Measurements from ENCODE around the gene WDFY4. TPM values are rescaled to one million over a fixed set of nuclear protein-coding genes. Genes with fewer than 3 reads are reported as not detected.

Gene WDFY4
- total and polyA plus RNA-seq, 2 donors, result 13.0 to 25.1 TPM

- Histone ChIP-seq H3K36me3 (ENCODE audit: control insufficient read depth in 2 of 2, insufficient read depth in 2 of 2, low read length in 1 of 2) (no peaks in the 10 kb centered on the region), H3K4me3 (ENCODE audit: low read length in 2 of 2) (no peak overlapping the region), H3K27me3 (ENCODE audit: control insufficient read depth in 2 of 2, insufficient read depth in 1 of 2, low read length in 1 of 2) (no peaks in the 10 kb centered on the region), H3K9me3 (ENCODE audit: control insufficient read depth in 2 of 2, insufficient read depth in 1 of 2, low read length in 1 of 2) (peaks cover 0 to 4% of the 10 kb centered on the region in 2 donors), H3K4me1 (ENCODE audit: control insufficient read depth in 2 of 2, insufficient read depth in 2 of 2, low read length in 2 of 2) (peaks cover 27 to 59% of the 10 kb centered on the region in 2 donors), H3K27ac (ENCODE audit: low read depth in 1 of 2, low read length in 1 of 2) (peak overlapping the region; percentile 62 to 82)
- WGBS, result 2% methylated on average over 7 of the region's 7 CpGs
- peak in 3 of 9 donors; percentile 41 to 80 (median 64) for DNase-seq (ENCODE audit: low read depth in 6 of 9, low spot score in 9 of 9)
Observed at GRCh38 chr10:48804740-48805182, 120.1 kb downstream of the WDFY4 start.

GRCh38 chr10:48805411-48805810 lies 120.7 kb downstream of the WDFY4 start:
- H3K9me3 ChIP-seq (ENCODE audit: control insufficient read depth in 2 of 2, insufficient read depth in 1 of 2, low read length in 1 of 2), result no peaks in the 10 kb centered on the region
- H3K27ac ChIP-seq (ENCODE audit: low read depth in 1 of 2, low read length in 1 of 2), result peak overlapping the region; percentile 10 to 82
- no peaks in the 10 kb centered on the region for H3K27me3 ChIP-seq (ENCODE audit: control insufficient read depth in 2 of 2, insufficient read depth in 1 of 2, low read length in 1 of 2)
- H3K36me3 ChIP-seq (ENCODE audit: control insufficient read depth in 2 of 2, insufficient read depth in 2 of 2, low read length in 1 of 2), result no peaks in the 10 kb centered on the region
- DNase-seq (ENCODE audit: low read depth in 6 of 9, low spot score in 9 of 9), result no peak
- no peak overlapping the region for H3K4me3 ChIP-seq (ENCODE audit: low read length in 2 of 2)
- 95% methylated on average over 1 of the region's 1 CpG for WGBS
- H3K4me1 ChIP-seq (ENCODE audit: control insufficient read depth in 2 of 2, insufficient read depth in 2 of 2, low read length in 2 of 2), result peaks cover 27 to 55% of the 10 kb centered on the region in 2 donors

DNA sequence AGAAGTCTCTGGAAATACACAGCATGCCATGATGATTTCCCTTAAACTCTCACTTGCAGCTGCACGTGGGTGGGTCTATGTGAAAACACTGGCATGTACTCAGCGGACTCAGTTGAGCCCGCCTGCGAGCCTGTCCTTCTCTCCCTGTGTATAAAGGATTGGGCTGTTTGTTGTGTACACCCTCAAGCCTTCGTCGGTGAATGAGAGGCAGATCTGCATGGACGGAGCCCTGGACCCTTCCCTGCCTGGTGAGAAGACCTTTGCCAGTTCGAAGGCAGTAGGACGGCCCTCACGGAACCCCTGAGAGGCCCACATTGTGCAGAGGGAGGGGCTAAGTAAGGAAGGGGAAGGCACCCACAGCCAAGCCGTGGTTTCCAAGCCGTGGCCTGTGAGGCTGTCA lies 121.2 kb downstream of the WDFY4 start:
- WGBS, result 62% methylated on average over 12 of the region's 12 CpGs
- DNase-seq (ENCODE audit: low read depth in 6 of 9, low spot score in 9 of 9), result peak in 2 of 9 donors; percentile 37 to 70
- no peaks in the 10 kb centered on the region for H3K9me3 ChIP-seq (ENCODE audit: control insufficient read depth in 2 of 2, insufficient read depth in 1 of 2, low read length in 1 of 2)
- no peaks in the 10 kb centered on the region for H3K27me3 ChIP-seq (ENCODE audit: control insufficient read depth in 2 of 2, insufficient read depth in 1 of 2, low read length in 1 of 2)
- peak overlapping the region; percentile 79 to 82 for H3K27ac ChIP-seq (ENCODE audit: low read depth in 1 of 2, low read length in 1 of 2)
- H3K4me1 ChIP-seq (ENCODE audit: control insufficient read depth in 2 of 2, insufficient read depth in 2 of 2, low read length in 2 of 2), result peaks cover 27 to 52% of the 10 kb centered on the region in 2 donors
- H3K4me3 ChIP-seq (ENCODE audit: low read length in 2 of 2), result no peak overlapping the region
- H3K36me3 ChIP-seq (ENCODE audit: control insufficient read depth in 2 of 2, insufficient read depth in 2 of 2, low read length in 1 of 2), result no peaks in the 10 kb centered on the region

DNA sequence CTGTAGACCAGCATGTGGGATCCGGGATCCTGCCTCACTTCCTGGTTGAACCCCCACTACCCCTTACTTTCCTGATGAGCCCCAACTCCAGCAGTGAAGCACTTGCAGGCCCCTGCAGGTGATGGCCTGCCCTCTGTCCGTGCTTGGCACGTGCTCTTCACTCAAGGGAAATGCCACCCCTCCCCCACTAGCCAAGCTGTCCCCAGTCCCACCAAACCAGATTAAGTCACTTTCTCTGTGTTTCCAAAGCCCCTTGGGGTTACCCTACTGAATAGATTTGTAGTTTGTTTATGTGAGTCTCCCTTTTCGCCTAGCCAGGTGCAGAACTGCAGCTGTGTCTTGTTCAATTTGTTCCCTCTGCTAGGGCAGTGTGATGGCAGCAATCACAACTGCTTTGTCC lies 121.7 kb downstream of the WDFY4 start:
- H3K9me3 ChIP-seq (ENCODE audit: control insufficient read depth in 2 of 2, insufficient read depth in 1 of 2, low read length in 1 of 2), result no peaks in the 10 kb centered on the region
- peaks cover 27 to 49% of the 10 kb centered on the region in 2 donors for H3K4me1 ChIP-seq (ENCODE audit: control insufficient read depth in 2 of 2, insufficient read depth in 2 of 2, low read length in 2 of 2)
- peak overlapping the region; percentile 71 to 82 for H3K27ac ChIP-seq (ENCODE audit: low read depth in 1 of 2, low read length in 1 of 2)
- H3K4me3 ChIP-seq (ENCODE audit: low read length in 2 of 2), result no peak overlapping the region
- no peaks in the 10 kb centered on the region for H3K36me3 ChIP-seq (ENCODE audit: control insufficient read depth in 2 of 2, insufficient read depth in 2 of 2, low read length in 1 of 2)
- H3K27me3 ChIP-seq (ENCODE audit: control insufficient read depth in 2 of 2, insufficient read depth in 1 of 2, low read length in 1 of 2), result no peaks in the 10 kb centered on the region
- DNase-seq (ENCODE audit: low read depth in 6 of 9, low spot score in 9 of 9), result peak in 2 of 9 donors; percentile 39 to 51
- 42% methylated on average over 4 of the region's 4 CpGs for WGBS

- Histone ChIP-seq H3K4me1 (ENCODE audit: control insufficient read depth in 2 of 2, insufficient read depth in 2 of 2, low read length in 2 of 2) (peaks cover 27 to 46% of the 10 kb centered on the region in 2 donors), H3K27ac (ENCODE audit: low read depth in 1 of 2, low read length in 1 of 2) (no peak overlapping the region), H3K36me3 (ENCODE audit: control insufficient read depth in 2 of 2, insufficient read depth in 2 of 2, low read length in 1 of 2) (no peaks in the 10 kb centered on the region), H3K9me3 (ENCODE audit: control insufficient read depth in 2 of 2, insufficient read depth in 1 of 2, low read length in 1 of 2) (no peaks in the 10 kb centered on the region), H3K4me3 (ENCODE audit: low read length in 2 of 2) (no peak overlapping the region), H3K27me3 (ENCODE audit: control insufficient read depth in 2 of 2, insufficient read depth in 1 of 2, low read length in 1 of 2) (no peaks in the 10 kb centered on the region)
- 95% methylated on average over 2 of the region's 2 CpGs for WGBS
- no peak for DNase-seq (ENCODE audit: low read depth in 6 of 9, low spot score in 9 of 9)
Observed at GRCh38 chr10:48807791-48808470, 123.3 kb downstream of the WDFY4 start.

DNA sequence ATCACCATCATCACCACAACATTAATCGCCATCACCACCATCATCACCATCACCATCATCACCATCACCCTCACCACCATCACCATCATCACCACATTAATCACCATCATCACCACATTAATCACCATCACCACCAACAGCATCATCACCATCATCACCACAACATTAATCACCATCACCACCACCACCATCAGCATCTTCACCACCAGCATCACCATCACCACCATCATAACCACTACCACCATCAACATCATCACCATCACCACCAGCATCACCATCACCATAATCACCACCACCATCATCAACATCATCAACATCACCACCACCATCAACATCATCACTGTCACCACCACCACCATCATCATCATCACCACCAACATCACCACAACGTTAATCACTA lies 124.6 kb downstream of the WDFY4 start:
- H3K27ac ChIP-seq (ENCODE audit: low read depth in 1 of 2, low read length in 1 of 2), result no peak overlapping the region
- H3K9me3 ChIP-seq (ENCODE audit: control insufficient read depth in 2 of 2, insufficient read depth in 1 of 2, low read length in 1 of 2), result no peaks in the 10 kb centered on the region
- H3K4me3 ChIP-seq (ENCODE audit: low read length in 2 of 2), result no peak overlapping the region
- no peaks in the 10 kb centered on the region for H3K27me3 ChIP-seq (ENCODE audit: control insufficient read depth in 2 of 2, insufficient read depth in 1 of 2, low read length in 1 of 2)
- H3K4me1 ChIP-seq (ENCODE audit: control insufficient read depth in 2 of 2, insufficient read depth in 2 of 2, low read length in 2 of 2), result peaks cover 22 to 33% of the 10 kb centered on the region in 2 donors
- DNase-seq (ENCODE audit: low read depth in 6 of 9, low spot score in 9 of 9), result no peak
- WGBS, result 96% methylated on average over 2 of the region's 2 CpGs
- H3K36me3 ChIP-seq (ENCODE audit: control insufficient read depth in 2 of 2, insufficient read depth in 2 of 2, low read length in 1 of 2), result no peaks in the 10 kb centered on the region

- no peak overlapping the region for H3K4me3 ChIP-seq (ENCODE audit: low read length in 2 of 2)
- WGBS, result 96% methylated on average over 5 of the region's 5 CpGs
- H3K36me3 ChIP-seq (ENCODE audit: control insufficient read depth in 2 of 2, insufficient read depth in 2 of 2, low read length in 1 of 2), result no peaks in the 10 kb centered on the region
- DNase-seq (ENCODE audit: low read depth in 6 of 9, low spot score in 9 of 9), result no peak
- no peaks in the 10 kb centered on the region for H3K27me3 ChIP-seq (ENCODE audit: control insufficient read depth in 2 of 2, insufficient read depth in 1 of 2, low read length in 1 of 2)
- H3K4me1 ChIP-seq (ENCODE audit: control insufficient read depth in 2 of 2, insufficient read depth in 2 of 2, low read length in 2 of 2), result peaks cover 1 to 11% of the 10 kb centered on the region in 2 donors
- H3K27ac ChIP-seq (ENCODE audit: low read depth in 1 of 2, low read length in 1 of 2), result no peak overlapping the region
- no peaks in the 10 kb centered on the region for H3K9me3 ChIP-seq (ENCODE audit: control insufficient read depth in 2 of 2, insufficient read depth in 1 of 2, low read length in 1 of 2)
Observed at GRCh38 chr10:48811461-48811860, 126.8 kb downstream of the WDFY4 start.

DNA sequence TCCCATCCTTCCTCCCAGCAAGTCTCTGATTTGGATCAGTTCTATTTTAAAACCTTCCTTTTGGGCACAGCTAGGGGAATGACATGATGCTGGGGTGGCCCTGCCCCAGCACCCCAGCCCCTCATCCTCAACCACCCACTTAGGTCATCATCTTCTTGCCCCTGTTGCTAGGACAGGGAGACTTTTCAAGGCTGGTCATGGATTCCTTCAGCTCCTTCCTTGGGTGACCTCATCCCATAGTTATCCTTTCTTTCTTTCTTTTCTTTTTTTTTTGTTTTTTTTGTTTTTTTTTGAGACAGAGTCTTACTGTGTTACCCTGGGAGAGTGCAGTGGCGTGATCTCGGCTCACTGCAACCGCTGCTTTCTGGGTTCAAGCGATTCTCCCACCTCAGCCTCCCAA lies 127.2 kb downstream of the WDFY4 start:
- WGBS, result 95% methylated on average over 4 of the region's 4 CpGs
- Histone ChIP-seq H3K27ac (ENCODE audit: low read depth in 1 of 2, low read length in 1 of 2) (no peak overlapping the region), H3K4me1 (ENCODE audit: control insufficient read depth in 2 of 2, insufficient read depth in 2 of 2, low read length in 2 of 2) (peaks cover 0 to 7% of the 10 kb centered on the region in 2 donors), H3K4me3 (ENCODE audit: low read length in 2 of 2) (no peak overlapping the region), H3K36me3 (ENCODE audit: control insufficient read depth in 2 of 2, insufficient read depth in 2 of 2, low read length in 1 of 2) (no peaks in the 10 kb centered on the region), H3K27me3 (ENCODE audit: control insufficient read depth in 2 of 2, insufficient read depth in 1 of 2, low read length in 1 of 2) (no peaks in the 10 kb centered on the region), H3K9me3 (ENCODE audit: control insufficient read depth in 2 of 2, insufficient read depth in 1 of 2, low read length in 1 of 2) (peaks cover 0 to under 1% of the 10 kb centered on the region in 2 donors)
- no peak for DNase-seq (ENCODE audit: low read depth in 6 of 9, low spot score in 9 of 9)

DNA sequence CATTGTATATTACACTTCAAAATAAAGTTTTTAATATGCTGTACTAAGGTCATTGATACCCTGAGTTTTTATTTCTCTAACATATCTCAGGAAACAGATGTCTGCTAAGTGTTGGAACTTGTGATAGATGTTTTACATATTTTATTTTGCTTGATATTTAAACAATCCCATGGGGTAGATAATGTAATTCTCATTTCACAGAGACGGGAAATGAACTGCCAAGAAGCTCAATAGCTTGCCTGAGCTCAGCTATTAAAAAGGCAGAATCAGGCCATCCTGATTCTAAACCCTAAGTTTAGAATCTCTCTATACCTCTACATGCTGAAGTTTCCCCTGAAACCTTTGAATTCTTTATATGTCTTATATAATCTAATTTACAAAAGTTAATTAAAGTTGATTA lies 128.6 kb downstream of the WDFY4 start:
- Histone ChIP-seq H3K27ac (ENCODE audit: low read depth in 1 of 2, low read length in 1 of 2) (no peak overlapping the region), H3K4me3 (ENCODE audit: low read length in 2 of 2) (no peak overlapping the region), H3K36me3 (ENCODE audit: control insufficient read depth in 2 of 2, insufficient read depth in 2 of 2, low read length in 1 of 2) (no peaks in the 10 kb centered on the region), H3K27me3 (ENCODE audit: control insufficient read depth in 2 of 2, insufficient read depth in 1 of 2, low read length in 1 of 2) (no peaks in the 10 kb centered on the region), H3K9me3 (ENCODE audit: control insufficient read depth in 2 of 2, insufficient read depth in 1 of 2, low read length in 1 of 2) (peaks cover 0 to 4% of the 10 kb centered on the region in 2 donors), H3K4me1 (ENCODE audit: control insufficient read depth in 2 of 2, insufficient read depth in 2 of 2, low read length in 2 of 2) (peaks cover 0 to 6% of the 10 kb centered on the region in 2 donors)
- 97% methylated on average over 1 of the region's 1 CpG for WGBS
- DNase-seq (ENCODE audit: low read depth in 6 of 9, low spot score in 9 of 9), result no peak
